Adrenal gland (tissue), 12 donors: ENCODE measurements around the gene CEP128. TPM values are rescaled to one million over a fixed set of nuclear protein-coding genes. Genes with fewer than 3 reads are reported as not detected.

Source experiments
- DNase-seq, 7 donors: peaks; one replicate each; pipeline ENCODE4 v3.0.0-alpha.2; 2019 to 2020
- H3K27ac ChIP-seq, 5 donors: fragments of 200-600 bp; sonication (generic) in 4 of 5; 1 replicate in 3 of 5; 2 replicates in 2 of 5; pipeline versions ENCODE4 v1.5.1 to v1.8.0; 2016 to 2020; ENCODE audit warnings: mild to moderate bottlenecking in 1 of 5
- H3K27me3 ChIP-seq: fragments of 200-600 bp; 2 replicates; pipeline ENCODE4 v1.8.0; 2021
- H3K36me3 ChIP-seq, 2 donors: fragments of 200-600 bp; replicated peaks in 1 of 2; 1 replicate in 1 of 2; 2 replicates in 1 of 2; pipeline versions ENCODE4 v1.5.1 to v1.8.0; 2018 to 2022
- H3K4me1 ChIP-seq, 2 donors: fragments of 200-600 bp; replicated peaks in 1 of 2; 1 replicate in 1 of 2; 2 replicates in 1 of 2; pipeline versions ENCODE4 v1.5.1 to v1.8.0; 2018 to 2021
- H3K4me3 ChIP-seq, 4 donors: fragments of 200-600 bp; sonication (generic) in 3 of 4; one replicate each; pipeline ENCODE4 v1.5.1; 2016 to 2018
- H3K9me3 ChIP-seq, 3 donors: fragments of 200-600 bp; sonication (generic) in 1 of 3; replicated peaks in 1 of 3; 1 replicate in 2 of 3; 2 replicates in 1 of 3; pipeline versions ENCODE4 v1.5.1 to v1.8.0; 2016 to 2021
- CTCF ChIP-seq, 6 experiments: fragments of 450-650 bp in 4 of 6; fragments of 200-600 bp in 2 of 6; sonication (generic) in 1 of 6; IDR thresholded peaks; 1 replicate in 5 of 6; 2 replicates in 1 of 6; pipeline versions ENCODE4 v1.5.1 to v1.8.0; 2016 to 2021; ENCODE audit warnings: antibody characterized with exemption in 6 of 6, mild to moderate bottlenecking in 2 of 6, moderate library complexity in 1 of 6
- POLR2A ChIP-seq, 2 donors: fragments of 450-650 bp; IDR thresholded peaks; one replicate each; pipeline ENCODE4 v1.6.1; 2017; ENCODE audit warnings: antibody characterized with exemption in 2 of 2, mild to moderate bottlenecking in 2 of 2, moderate library complexity in 1 of 2
- WGBS, 4 donors: extraction: QIAGEN DNeasy Blood & Tissue Kit in 2 of 4; methylation state at CpG; one replicate each; pipeline versions ENCODE4 v1.1.5 to v1.1.7; 2013 to 2017; 5-methylcytosine and 5-hydroxymethylcytosine counted together
- intact Hi-C, 2 donors: fragments of 100-400 bp; cut with DNase I; formaldehyde crosslinking; loops; one replicate each; pipeline versions ENCODE4 v1.14.1 to v1.15.0; 2022 to 2023
- polyA plus RNA-seq, 3 donors: library from polyadenylated mRNA; stranded (reverse); fragments of 200-250 nt in 2 of 3; fragments of 350-450 nt in 1 of 3; fragmentation: Illumina TruSeq in 1 of 3; extraction: RNeasy Lipid Tissue Mini Kit (QIAGEN cat#74804) in 1 of 3; gene quantifications; one replicate each; pipeline ENCODE4 v1.2.3, GENCODE V29; 2013 to 2014
- total RNA-seq, 9 donors: library from RNA; depleted of rRNA in 4 of 9; stranded (reverse); fragments of >200 nt in 4 of 9; fragments of 120-200 nt in 1 of 9; fragmentation: NEBNext Ultra II Directional in 1 of 9; extraction: Animal tissue kit (Norgen Biotek cat#: 25700) in 1 of 9; gene quantifications; one replicate each; pipeline versions ENCODE4 v1.1.0 to v1.2.4, GENCODE V29; 2013 to 2023
- donor health status: healthy with polysubstance abuse.
- donor health status: Bipolar disorder and iron deficiency.
- donor health status: DM: yes; HTN: yes; CAD: no.
- donor health status: DM: no; HTN: no; CAD: no.
- donor health status: DM: no; HTN: no; CAD: no.
- donor health status: DM: yes; HTN: yes; CAD: no.

Gene CEP128
- total and polyA plus RNA-seq, 12 donors: 1.1 to 5.2 (median 3.1) TPM

- TF ChIP-seq CTCF (IDR thresholded peaks at IDR 0.05): no peak
- TF ChIP-seq POLR2A (IDR thresholded peaks at IDR 0.05): no peak
- no peaks in the 10 kb centered on the region for H3K9me3 ChIP-seq
- no peak overlapping the region for H3K4me3 ChIP-seq
- H3K27ac ChIP-seq: no peak overlapping the region
- no peaks in the 10 kb centered on the region for H3K4me1 ChIP-seq
- no peak for DNase-seq
- intact Hi-C loops: no loop called here
- H3K27me3 ChIP-seq: no peaks in the 10 kb centered on the region
- no peaks in the 10 kb centered on the region for H3K36me3 ChIP-seq
Observed at GRCh38 chr14:80519002-80519401, 422.5 kb downstream of the CEP128 start.

GRCh38 chr14:80518173-80518572 lies 423.4 kb downstream of the CEP128 start:
- H3K4me1 ChIP-seq: no peaks in the 10 kb centered on the region
- H3K4me3 ChIP-seq: no peak overlapping the region
- intact Hi-C loops: no loop called here
- TF ChIP-seq POLR2A (IDR thresholded peaks at IDR 0.05) (no peak), CTCF (IDR thresholded peaks at IDR 0.05) (no peak)
- H3K36me3 ChIP-seq: no peaks in the 10 kb centered on the region
- WGBS, 4 donors: 89 to 94% (median 90%) methylated on average over 4 of the region's 4 CpGs
- no peaks in the 10 kb centered on the region for H3K27me3 ChIP-seq
- H3K9me3 ChIP-seq: no peaks in the 10 kb centered on the region
- H3K27ac ChIP-seq: no peak overlapping the region
- DNase-seq: no peak

GRCh38 chr14:80507292-80507869 lies 434.2 kb downstream of the CEP128 start:
- no peaks in the 10 kb centered on the region for H3K4me1 ChIP-seq
- no peaks in the 10 kb centered on the region for H3K9me3 ChIP-seq
- intact Hi-C loops: no loop called here
- H3K36me3 ChIP-seq: no peaks in the 10 kb centered on the region
- H3K27me3 ChIP-seq: no peaks in the 10 kb centered on the region
- H3K4me3 ChIP-seq: no peak overlapping the region
- no peak for DNase-seq
- H3K27ac ChIP-seq: no peak overlapping the region
- TF ChIP-seq POLR2A (IDR thresholded peaks at IDR 0.05) (no peak), CTCF (IDR thresholded peaks at IDR 0.05) (no peak)
- 91 to 97% (median 96%) methylated on average over 3 of the region's 3 CpGs for WGBS, 4 donors

- no peak for TF ChIP-seq POLR2A (IDR thresholded peaks at IDR 0.05)
- no peak for DNase-seq
- H3K36me3 ChIP-seq: no peaks in the 10 kb centered on the region
- intact Hi-C loops: no loop called here
- no peak overlapping the region for H3K4me3 ChIP-seq
- H3K27me3 ChIP-seq: no peaks in the 10 kb centered on the region
- no peak overlapping the region for H3K27ac ChIP-seq
- WGBS, 4 donors: 83 to 89% (median 86%) methylated on average over 4 of the region's 4 CpGs
- H3K4me1 ChIP-seq: no peaks in the 10 kb centered on the region
- H3K9me3 ChIP-seq: no peaks in the 10 kb centered on the region
Observed at GRCh38 chr14:80504781-80505180, 436.8 kb downstream of the CEP128 start.

- H3K9me3 ChIP-seq: no peaks in the 10 kb centered on the region
- no peak overlapping the region for H3K4me3 ChIP-seq
- TF ChIP-seq CTCF (IDR thresholded peaks at IDR 0.05) (no peak), POLR2A (IDR thresholded peaks at IDR 0.05) (no peak)
- intact Hi-C loops: no loop called here
- no peaks in the 10 kb centered on the region for H3K4me1 ChIP-seq
- no peaks in the 10 kb centered on the region for H3K36me3 ChIP-seq
- H3K27ac ChIP-seq: no peak overlapping the region
- no peaks in the 10 kb centered on the region for H3K27me3 ChIP-seq
- WGBS, 4 donors: 94 to 96% (median 95%) methylated on average over 2 of the region's 2 CpGs
- no peak for DNase-seq
Observed at GRCh38 chr14:80498533-80498932, 443.0 kb downstream of the CEP128 start.
